HL-60 (cell line): ENCODE measurements around the gene FBLN1.

Experiments used
- CTCF ChIP-seq: IDR thresholded peaks from one replicate; pipeline ENCODE4 v1.5.1; 2011; ENCODE audit warnings: low read length, control low read depth, inconsistent platforms; ENCODE audit not compliant: insufficient read depth
- GABPA ChIP-seq: IDR thresholded peaks from 2 replicates; pipeline ENCODE4 v1.6.1; 2012; ENCODE audit warnings: low read depth
- POLR2AphosphoS5 ChIP-seq: IDR thresholded peaks from 2 replicates; pipeline ENCODE4 v1.6.1; 2012; ENCODE audit warnings: low read depth

GRCh38 chr22:45627489-45628233 lies 125.0 kb downstream of the FBLN1 start:
- TF ChIP-seq CTCF (no peak), POLR2AphosphoS5 (no peak), GABPA (no peak)
